SH-SY5Y (cell line): ENCODE results near the gene KRTAP5-7.

Experiments
- GATA2 ChIP-seq: IDR thresholded peaks from 2 replicates; pipeline ENCODE4 v1.6.1; 2011; ENCODE audit warnings: mild to moderate bottlenecking, low read depth, low read length
- GATA3 ChIP-seq: IDR thresholded peaks from 2 replicates; pipeline ENCODE4 v1.6.1; 2011; ENCODE audit warnings: low read depth, mild to moderate bottlenecking, low read length, moderate library complexity

DNA sequence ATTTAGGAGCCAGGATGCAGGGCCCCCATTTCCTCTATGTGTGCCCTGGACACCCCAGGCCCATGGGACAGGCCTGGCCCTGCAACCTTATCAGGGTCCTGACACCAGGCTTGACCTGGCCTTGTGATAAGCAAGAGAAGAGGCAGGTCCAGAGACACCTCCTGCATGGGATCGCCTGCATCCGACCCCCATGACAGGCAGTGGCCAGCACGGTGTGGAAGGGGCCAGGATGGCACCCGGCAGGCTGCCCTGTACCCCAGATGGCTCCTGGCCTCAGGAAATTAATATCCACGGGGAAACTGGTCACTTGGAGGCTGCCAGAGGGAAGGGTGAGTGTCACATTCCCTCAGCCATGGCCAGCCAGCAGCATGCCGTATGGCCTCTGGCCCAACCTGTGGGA is 27.9 kb downstream of the KRTAP5-7 start:
- TF ChIP-seq GATA2 (no peak), GATA3 (no peak)
